ENCODE data around the gene FAM3B.
"Not testable (repeated sequence)": the region's sequence is repeated elsewhere in the genome, so short reads cannot be mapped to it uniquely, and the experiment has no call there.

The FAM3B gene

DNA sequence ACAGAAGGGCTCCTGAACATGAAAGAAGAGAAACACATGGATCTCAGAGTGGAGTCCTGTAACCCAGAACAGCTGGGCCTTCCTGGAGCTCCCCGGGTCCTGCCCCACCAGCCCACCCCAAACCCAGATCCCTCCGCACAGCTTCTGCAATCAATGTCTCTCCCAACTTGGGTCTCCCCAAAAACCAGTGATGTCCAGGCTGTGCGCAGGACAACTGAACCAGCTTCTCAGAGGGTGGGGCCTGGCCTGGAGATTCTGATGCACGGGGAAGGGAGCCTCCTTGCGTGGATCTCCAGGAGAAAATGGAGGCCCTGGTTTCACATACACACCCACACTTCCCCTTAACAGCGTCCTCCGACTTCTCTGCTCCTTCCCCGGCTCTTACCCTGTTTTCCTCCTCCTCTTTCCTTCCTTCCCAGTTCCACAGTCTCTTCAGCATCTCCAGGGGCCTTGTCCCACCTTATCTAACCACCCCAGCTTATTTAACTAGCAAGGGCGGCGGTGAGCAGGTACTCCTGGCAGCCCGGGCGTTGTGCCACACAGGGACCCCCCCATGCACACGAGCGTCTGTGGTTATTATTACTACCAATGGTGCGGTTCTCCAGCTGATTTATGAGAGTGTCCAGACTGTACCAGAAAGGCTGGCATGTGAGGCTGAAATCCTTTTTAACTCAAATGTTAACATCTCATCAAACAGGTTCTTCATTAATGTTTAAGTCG is 34.0 kb downstream of the FAM3B start:
- no peak for DNase-seq

DNA sequence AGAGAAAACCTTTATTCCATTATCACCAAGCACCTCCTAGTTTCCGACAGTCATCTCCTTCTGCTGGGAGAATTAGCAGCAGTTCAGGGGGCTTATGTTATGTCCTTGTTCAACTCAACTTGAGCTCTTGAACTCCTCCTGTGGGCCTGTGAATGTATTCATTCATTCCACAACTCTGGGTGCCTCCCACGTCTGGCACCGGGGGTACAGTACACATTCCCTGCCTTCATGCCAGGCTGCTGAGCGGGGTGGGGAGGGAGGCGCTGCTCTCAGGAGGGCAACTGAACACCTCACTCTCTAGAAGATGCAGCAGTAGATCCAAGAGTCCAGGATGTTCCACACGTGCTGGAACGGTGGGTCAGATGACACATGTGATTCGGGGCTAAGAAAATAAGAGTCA is 40.9 kb downstream of the FAM3B start:
- no peak for DNase-seq

DNA sequence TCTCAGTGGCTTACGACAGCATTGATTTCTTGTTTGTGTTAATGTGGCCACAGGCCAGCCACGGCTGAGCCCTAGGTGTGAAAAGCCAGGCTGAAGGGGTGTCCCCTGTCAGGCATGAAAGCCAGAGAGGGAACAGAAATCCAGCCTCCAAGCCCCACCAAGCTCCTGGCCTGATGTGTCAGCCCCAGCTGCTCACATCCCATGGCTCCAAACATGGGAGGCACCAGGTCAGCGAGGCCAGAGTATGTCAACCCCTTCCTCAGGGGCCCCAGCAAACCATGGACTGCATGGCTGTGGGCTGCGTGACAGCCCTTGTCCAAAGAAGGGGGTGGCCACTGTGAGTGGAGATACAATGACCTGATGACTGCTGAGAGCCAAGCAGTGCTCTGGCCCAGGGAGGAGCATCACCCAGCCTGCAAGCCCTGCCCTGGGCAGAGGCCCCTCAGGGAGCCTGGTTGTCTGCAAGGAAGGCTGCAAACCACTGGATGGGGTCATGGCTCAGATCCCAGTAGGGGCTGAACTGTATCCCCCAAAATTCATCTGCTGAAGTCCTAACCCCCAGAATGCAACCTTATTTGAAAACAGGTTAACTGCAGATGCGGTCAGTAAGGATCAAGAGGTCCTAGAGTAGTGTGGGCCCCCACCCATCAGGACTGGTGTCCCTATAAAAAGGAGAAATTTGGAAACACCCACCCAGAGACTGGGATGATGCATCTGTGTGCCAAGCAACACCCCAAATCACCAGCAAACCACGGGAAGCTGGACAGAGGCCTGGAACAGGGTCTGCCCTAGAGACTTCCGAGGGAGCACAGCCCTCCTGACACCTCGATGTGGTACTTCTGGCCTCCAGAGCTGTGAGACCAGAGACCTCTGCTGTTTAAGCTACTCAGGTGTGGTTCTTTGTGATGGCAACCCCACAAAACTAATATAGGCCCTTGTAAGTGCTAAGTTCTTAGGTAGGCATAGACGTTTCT is 41.9 kb downstream of the FAM3B start:
- DNase-seq: no peak

- no peak for DNase-seq
Observed at GRCh38 chr21:41359286-41359685, 42.7 kb downstream of the FAM3B start.

GRCh38 chr21:41359754-41360071 is 43.1 kb downstream of the FAM3B start:
- DNase-seq: not testable (repeated sequence)

DNA sequence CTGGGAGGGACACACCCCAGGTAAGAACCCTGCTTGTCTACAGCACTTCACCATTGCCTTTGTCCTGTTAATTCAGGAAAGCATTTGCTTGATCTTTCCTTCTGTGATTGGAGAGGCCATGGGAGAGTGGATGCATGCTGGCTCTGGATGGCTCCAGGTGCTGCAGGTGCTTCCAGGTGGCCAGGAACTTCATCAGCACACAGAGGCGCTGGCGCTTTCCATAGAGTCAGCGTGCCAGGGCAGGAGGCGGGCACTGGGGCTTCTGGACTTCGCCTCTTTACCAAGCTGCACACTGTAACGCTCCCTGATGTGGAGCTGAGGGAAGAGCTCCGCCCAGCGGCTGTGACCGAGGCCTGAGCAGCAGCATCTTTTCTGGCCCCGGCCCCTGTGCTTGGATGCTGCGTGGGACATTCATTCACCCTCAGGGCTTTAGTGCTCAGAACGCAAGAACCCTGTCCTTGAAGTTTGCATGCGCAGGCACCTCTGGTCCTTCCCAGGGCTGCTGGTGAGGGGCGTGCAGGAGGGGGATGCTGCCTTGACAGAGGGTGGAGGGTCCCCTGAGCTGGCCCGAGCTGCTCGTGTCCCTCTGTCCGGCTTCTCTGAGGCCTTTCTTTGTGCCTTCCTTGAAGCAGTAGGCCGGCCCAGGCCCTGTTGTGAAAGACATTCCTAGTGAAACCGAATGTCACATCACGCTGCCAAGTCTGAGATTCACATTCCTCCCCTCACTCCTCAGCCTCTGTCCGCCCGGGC is 43.6 kb downstream of the FAM3B start:
- no peak for DNase-seq

GRCh38 chr21:41361053-41361785 is 44.6 kb downstream of the FAM3B start:
- DNase-seq: no peak

GRCh38 chr21:41361786-41362604 is 45.4 kb downstream of the FAM3B start, which contains the start of gene MX2:
Gene MX2 (plus strand): TSS chr21:41362027. CDS start chr21:41376907, 14,880 bp downstream.
- no peak for DNase-seq

- no peak for DNase-seq
Observed at GRCh38 chr21:41362605-41363369, 46.2 kb downstream of the FAM3B start.

DNA sequence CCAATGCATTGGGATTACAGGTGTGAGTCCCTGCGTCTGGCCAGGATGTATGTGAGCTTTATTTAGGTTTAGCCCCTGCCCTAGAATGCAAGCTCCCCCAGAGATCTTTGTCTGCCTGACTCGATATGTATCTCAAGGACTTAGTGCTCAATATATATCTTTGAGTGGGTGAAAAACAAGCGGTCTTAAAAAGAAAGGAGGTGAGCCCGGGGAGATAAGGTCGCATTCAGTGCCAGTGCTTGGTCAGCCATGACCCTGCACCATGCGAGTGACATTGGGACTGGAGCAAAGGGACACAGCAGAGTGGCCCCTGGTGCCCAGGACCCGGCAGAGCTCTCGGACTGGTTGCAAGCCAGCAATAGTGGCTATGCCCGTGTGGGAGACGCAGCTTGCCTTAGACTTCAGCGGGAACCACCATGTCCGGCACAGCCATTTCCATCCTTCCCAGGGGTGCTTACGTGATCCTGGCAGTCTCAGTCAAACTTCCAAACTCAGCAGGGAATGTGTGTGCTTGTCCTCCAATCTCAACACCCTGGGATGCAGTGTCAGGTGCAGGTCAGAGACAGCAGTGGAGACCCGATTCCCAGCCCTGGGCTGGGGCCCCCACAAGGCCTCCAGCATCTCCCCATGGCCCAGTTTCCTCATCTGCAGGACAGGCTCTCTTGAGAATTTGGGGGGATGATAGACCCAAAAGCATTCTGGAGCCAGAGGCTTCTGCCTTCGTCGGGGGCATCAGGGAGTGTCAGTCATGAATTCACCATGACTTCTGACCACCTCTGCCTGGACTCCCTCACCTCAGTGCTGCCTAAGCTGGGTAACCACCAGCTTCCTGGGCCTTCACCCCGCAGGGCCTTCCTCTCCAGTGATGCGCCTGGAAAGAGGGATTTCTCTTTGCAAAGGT is 47.0 kb downstream of the FAM3B start:
- DNase-seq: no peak

DNA sequence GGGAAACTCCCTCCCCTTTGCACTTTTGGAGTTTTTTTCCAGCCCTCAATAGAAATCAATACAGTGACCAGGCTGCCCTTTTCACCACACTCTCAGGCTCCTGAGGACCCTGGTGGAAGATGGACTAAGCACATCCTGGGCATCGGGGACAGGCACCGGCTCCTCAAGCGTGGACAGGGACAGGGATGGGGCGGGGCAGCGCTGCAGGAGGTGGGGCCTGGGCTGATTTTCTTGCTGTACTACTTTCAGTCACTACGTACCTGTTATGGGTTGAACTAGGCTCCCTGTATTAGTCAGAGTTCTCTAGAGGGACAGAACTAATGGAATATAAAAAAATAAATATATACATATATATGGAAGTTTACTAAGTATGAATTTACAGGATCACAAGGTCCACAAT is 47.7 kb downstream of the FAM3B start:
- no peak for DNase-seq

GRCh38 chr21:41365377-41366107 is 48.9 kb downstream of the FAM3B start:
- no peak for DNase-seq

DNA sequence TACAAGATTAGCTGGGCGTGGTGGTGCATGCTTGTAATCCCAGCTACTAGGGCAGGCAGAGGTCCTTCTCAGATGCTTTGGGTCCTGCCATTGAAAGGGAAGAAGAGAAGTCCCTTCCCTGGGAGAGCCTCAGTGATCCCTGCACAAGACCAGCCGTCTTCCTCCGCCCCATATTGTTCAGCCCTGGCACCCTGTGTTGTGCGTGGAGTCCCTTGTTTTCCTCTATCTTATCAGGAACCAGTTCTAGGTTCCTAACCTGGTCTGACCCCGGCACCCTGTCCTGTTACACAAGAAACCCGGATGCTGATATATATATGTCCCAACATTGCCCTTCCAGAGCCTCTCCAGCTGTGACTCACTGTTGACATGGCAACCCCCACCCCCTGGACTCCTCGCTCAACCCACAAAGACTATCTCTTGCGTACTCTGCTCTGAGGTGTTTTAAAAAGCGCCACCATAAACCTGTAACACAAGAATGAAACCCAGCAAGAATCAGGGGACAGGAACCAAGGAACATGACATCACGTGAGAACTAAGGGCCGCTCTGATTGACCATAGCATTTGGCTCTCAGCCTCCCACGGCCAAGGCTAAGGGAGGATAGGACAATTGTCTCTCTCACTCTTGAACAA is 50.0 kb downstream of the FAM3B start:
- no peak for DNase-seq

- no peak for DNase-seq
Observed at GRCh38 chr21:41367301-41367944, 50.8 kb downstream of the FAM3B start.

DNA sequence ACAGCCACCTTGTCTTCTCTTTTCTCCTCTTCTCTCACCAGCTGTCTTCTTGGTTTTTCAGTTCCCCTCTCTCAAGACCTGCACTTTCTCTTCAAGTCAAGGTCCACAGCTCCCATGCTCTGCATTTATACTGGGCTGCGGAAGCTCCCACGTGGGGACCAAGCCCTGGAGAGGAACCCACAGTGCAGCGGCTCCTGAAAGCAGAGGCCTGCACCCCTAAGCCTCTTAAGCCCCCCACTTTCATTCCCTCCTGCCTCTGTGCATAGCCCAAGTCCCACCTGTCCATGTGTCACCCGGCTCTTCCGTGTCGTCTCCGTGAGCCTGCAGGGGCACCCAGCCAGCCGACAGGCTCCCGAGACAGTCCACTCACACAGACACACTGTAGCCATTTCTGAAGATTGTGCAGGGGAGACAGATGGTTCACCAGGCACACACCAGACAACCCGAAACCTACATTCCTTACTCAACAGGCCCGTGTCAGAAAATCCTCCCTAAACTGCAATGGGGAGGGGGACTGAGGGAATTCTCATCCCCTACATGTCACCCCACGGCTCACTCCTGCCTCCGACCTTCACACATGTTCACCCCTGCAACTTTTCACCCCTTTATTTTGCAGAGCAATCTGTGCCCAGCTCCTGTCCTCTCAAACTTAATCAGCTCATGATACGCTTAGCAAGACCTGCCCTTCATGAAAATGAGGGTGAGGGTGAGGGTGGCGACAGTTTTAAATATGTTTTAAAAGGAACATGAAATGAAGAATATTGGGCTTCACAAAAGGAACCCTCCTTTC is 51.5 kb downstream of the FAM3B start:
- no peak for DNase-seq

GRCh38 chr21:41368735-41369104 is 52.1 kb downstream of the FAM3B start:
- no peak for DNase-seq
